ENCODE results near the gene MCC.
A peak's percentile ranks its signal among the peaks of the same experiment; 100 is the strongest.

The MCC gene

GRCh38 chr5:113040672-113041260, 447.5 kb downstream of the MCC start:
- DNase-seq: no peak

- no peak for DNase-seq
Measured at GRCh38 chr5:113039934-113040285, 448.3 kb downstream of the MCC start.

- no peak for DNase-seq
Measured at GRCh38 chr5:113039229-113039933, 448.9 kb downstream of the MCC start.

GRCh38 chr5:113038714-113039113, 449.5 kb downstream of the MCC start:
- DNase-seq: peak; percentile 55

GRCh38 chr5:113038136-113038535, 450.1 kb downstream of the MCC start:
- DNase-seq: no peak

GRCh38 chr5:113036826-113037225, 451.4 kb downstream of the MCC start:
- DNase-seq: no peak

GRCh38 chr5:113036321-113036720, 451.9 kb downstream of the MCC start:
- DNase-seq: no peak

GRCh38 chr5:113035096-113035495, 453.2 kb downstream of the MCC start:
- DNase-seq: no peak

GRCh38 chr5:113034182-113034773, 454.0 kb downstream of the MCC start:
- DNase-seq: no peak

- DNase-seq: no peak
Measured at GRCh38 chr5:113031557-113031956, 456.7 kb downstream of the MCC start.

- no peak for DNase-seq
Measured at GRCh38 chr5:113031104-113031503, 457.1 kb downstream of the MCC start.

GRCh38 chr5:113029614-113030013, 458.6 kb downstream of the MCC start:
- DNase-seq: no peak

- no peak for DNase-seq
Measured at GRCh38 chr5:113027431-113027830, 460.8 kb downstream of the MCC start.

GRCh38 chr5:113027015-113027414, 461.2 kb downstream of the MCC start:
- DNase-seq: no peak

GRCh38 chr5:113026211-113026610, 462.0 kb downstream of the MCC start:
- DNase-seq: no peak

- no peak for DNase-seq
Measured at GRCh38 chr5:113025596-113025995, 462.7 kb downstream of the MCC start.

- DNase-seq: no peak
Measured at GRCh38 chr5:113024076-113024697, 464.1 kb downstream of the MCC start.

- DNase-seq: no peak
Measured at GRCh38 chr5:113022661-113023060, 465.6 kb downstream of the MCC start.

GRCh38 chr5:113020461-113021273, 467.6 kb downstream of the MCC start:
- DNase-seq: no peak

GRCh38 chr5:113017881-113018635, 470.2 kb downstream of the MCC start:
- DNase-seq: no peak

- no peak for DNase-seq
Measured at GRCh38 chr5:113005454-113005853, 482.8 kb downstream of the MCC start.

- no peak for DNase-seq
Measured at GRCh38 chr5:113003763-113004162, 484.5 kb downstream of the MCC start.
